ENCODE measurements around the gene IRAK2. TPM values are rescaled to one million over a fixed set of nuclear protein-coding genes. Genes with fewer than 3 reads are reported as not detected.
A peak's percentile ranks its signal among the peaks of the same experiment; 100 is the strongest.
"Not testable (repeated sequence)": the region's sequence is repeated elsewhere in the genome, so short reads cannot be mapped to it uniquely, and the experiment has no call there.

Gene IRAK2
- total RNA-seq, 3 donors from 2014 or later (not counting 1 experiment from before 2014, with no cell fraction given) = 10.4 to 28.2 (median 10.9) TPM

- no peaks in the 10 kb centered on the region for H3K9me3 Mint-ChIP-seq
- 100% methylated on average over 4 of the region's 4 CpGs for WGBS (ENCODE audit: insufficient coverage)
- no peak for DNase-seq
- TF ChIP-seq CTCF (IDR thresholded peaks at IDR 0.05) = no peak
- H3K4me3 Mint-ChIP-seq = no peak overlapping the region
- Histone ChIP-seq H3K27me3 (ENCODE audit: control insufficient read depth, insufficient read depth, low read length) (no peaks in the 10 kb centered on the region), H3K4me3 (ENCODE audit: low read length) (no peak overlapping the region), H3K36me3 (ENCODE audit: control insufficient read depth, insufficient read depth, low read length) (peaks cover 32% of the 10 kb centered on the region), H3K27ac (ENCODE audit: low read length) (no peak overlapping the region), H3K9me3 (ENCODE audit: control insufficient read depth, insufficient read depth, low read length) (no peaks in the 10 kb centered on the region), H3K4me1 (ENCODE audit: control insufficient read depth, insufficient read depth, low read length) (no peaks in the 10 kb centered on the region)
- H3K27ac Mint-ChIP-seq = peak overlapping the region in 1 of 2 donors; percentile 29
- no peaks in the 10 kb centered on the region for H3K27me3 Mint-ChIP-seq (ENCODE audit: low read depth in 2 of 2)
- intact Hi-C loops (cut with micrococcal nuclease) = no loop called here
- no peak for ATAC-seq
- H3K36me3 Mint-ChIP-seq = peaks cover 9% of the 10 kb centered on the region
- no peaks in the 10 kb centered on the region for H3K4me1 Mint-ChIP-seq
Measured at GRCh38 chr3:10155658-10156057, 9.1 kb upstream of the IRAK2 start.

GRCh38 chr3:10157031-10157430, 7.7 kb upstream of the IRAK2 start:
- no peak overlapping the region for H3K4me3 ChIP-seq (ENCODE audit: low read length)
- H3K9me3 ChIP-seq (ENCODE audit: control insufficient read depth, insufficient read depth, low read length) = no peaks in the 10 kb centered on the region
- no peak for TF ChIP-seq CTCF (IDR thresholded peaks at IDR 0.05)
- Mint-ChIP-seq H3K36me3 (no peaks in the 10 kb centered on the region), H3K4me3 (no peak overlapping the region), H3K27me3 (ENCODE audit: low read depth in 2 of 2) (no peaks in the 10 kb centered on the region), H3K27ac (no peak overlapping the region), H3K9me3 (no peaks in the 10 kb centered on the region), H3K4me1 (no peaks in the 10 kb centered on the region)
- WGBS (ENCODE audit: insufficient coverage) = 100% methylated on average over 4 of the region's 4 CpGs
- H3K4me1 ChIP-seq (ENCODE audit: control insufficient read depth, insufficient read depth, low read length) = no peaks in the 10 kb centered on the region
- intact Hi-C loops (cut with micrococcal nuclease) = no loop called here
- ATAC-seq (no peak), DNase-seq (no peak)
- no peaks in the 10 kb centered on the region for H3K27me3 ChIP-seq (ENCODE audit: control insufficient read depth, insufficient read depth, low read length)
- H3K36me3 ChIP-seq (ENCODE audit: control insufficient read depth, insufficient read depth, low read length) = peaks cover 24% of the 10 kb centered on the region
- no peak overlapping the region for H3K27ac ChIP-seq (ENCODE audit: low read length)

- WGBS (ENCODE audit: insufficient coverage) = 99% methylated on average over 4 of the region's 6 CpGs
- DNase-seq; H3K9me3 ChIP-seq (ENCODE audit: control insufficient read depth, insufficient read depth, low read length); H3K4me3 ChIP-seq (ENCODE audit: low read length); H3K27ac Mint-ChIP-seq; H3K9me3 Mint-ChIP-seq; H3K27ac ChIP-seq (ENCODE audit: low read length); H3K4me3 Mint-ChIP-seq; H3K4me1 Mint-ChIP-seq; H3K4me1 ChIP-seq (ENCODE audit: control insufficient read depth, insufficient read depth, low read length); H3K27me3 Mint-ChIP-seq (ENCODE audit: low read depth in 2 of 2); H3K36me3 Mint-ChIP-seq; H3K27me3 ChIP-seq (ENCODE audit: control insufficient read depth, insufficient read depth, low read length); intact Hi-C loops (cut with micrococcal nuclease); ATAC-seq: not testable (repeated sequence)
- H3K36me3 ChIP-seq (ENCODE audit: control insufficient read depth, insufficient read depth, low read length) = peaks cover 14% of the 10 kb centered on the region
Measured at GRCh38 chr3:10158555-10158954, 6.2 kb upstream of the IRAK2 start.

GRCh38 chr3:10160346-10160745, 4.4 kb upstream of the IRAK2 start:
- no peak for TF ChIP-seq CTCF (IDR thresholded peaks at IDR 0.05)
- H3K36me3 Mint-ChIP-seq = no peaks in the 10 kb centered on the region
- Histone ChIP-seq H3K27me3 (ENCODE audit: control insufficient read depth, insufficient read depth, low read length) (no peaks in the 10 kb centered on the region), H3K4me3 (ENCODE audit: low read length) (no peak overlapping the region), H3K9me3 (ENCODE audit: control insufficient read depth, insufficient read depth, low read length) (no peaks in the 10 kb centered on the region), H3K36me3 (ENCODE audit: control insufficient read depth, insufficient read depth, low read length) (peaks cover 1% of the 10 kb centered on the region), H3K4me1 (ENCODE audit: control insufficient read depth, insufficient read depth, low read length) (peaks cover 9% of the 10 kb centered on the region), H3K27ac (ENCODE audit: low read length) (no peak overlapping the region)
- H3K4me1 Mint-ChIP-seq = peaks cover 0 to 3% of the 10 kb centered on the region in 2 donors
- WGBS (ENCODE audit: insufficient coverage) = no CpG with 5 or more reads among the region's 1 CpG
- H3K4me3 Mint-ChIP-seq = no peak overlapping the region
- no peaks in the 10 kb centered on the region for H3K9me3 Mint-ChIP-seq
- ATAC-seq = no peak
- H3K27me3 Mint-ChIP-seq (ENCODE audit: low read depth in 2 of 2) = no peaks in the 10 kb centered on the region
- H3K27ac Mint-ChIP-seq = no peak overlapping the region
- intact Hi-C loops (cut with micrococcal nuclease) = no loop called here
- no peak for DNase-seq

Data from natural killer cell (primary cell).